ENCODE results near the gene CAB39L. TPM values are rescaled to one million over a fixed set of nuclear protein-coding genes. Genes with fewer than 3 reads are reported as not detected.

The CAB39L gene
- total and polyA plus RNA-seq, 4 donors, result 31.8 to 44.1 (median 36.5) TPM

DNA sequence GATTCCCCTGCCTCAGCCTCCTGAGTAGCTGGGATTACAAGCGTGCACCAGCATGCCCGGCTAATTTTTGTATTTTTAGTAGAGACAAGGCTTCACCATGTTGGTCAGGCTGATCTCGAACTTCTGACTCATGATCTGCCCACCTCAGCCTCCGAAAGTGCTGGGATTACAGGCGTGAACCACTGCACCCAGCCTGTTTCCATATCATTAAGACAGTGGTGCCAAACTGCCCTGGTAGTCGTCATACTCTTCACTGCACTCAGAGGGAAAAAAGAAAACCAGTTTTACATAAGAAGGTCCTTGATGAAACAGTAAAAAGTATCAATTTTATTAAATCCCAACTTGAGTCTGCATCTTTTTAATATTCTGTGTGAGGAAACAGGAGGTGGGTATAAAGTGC, 181.2 kb downstream of the CAB39L start:
- Histone ChIP-seq H3K27ac (ENCODE audit: low read depth, low read length) (no peak overlapping the region), H3K4me1 (ENCODE audit: control insufficient read depth, insufficient read depth, low read length) (no peaks in the 10 kb centered on the region), H3K27me3 (ENCODE audit: control insufficient read depth, insufficient read depth, low read length) (no peaks in the 10 kb centered on the region), H3K9me3 (ENCODE audit: control insufficient read depth, insufficient read depth, low read length) (peaks cover 1% of the 10 kb centered on the region), H3K36me3 (ENCODE audit: control insufficient read depth, insufficient read depth, low read length) (peaks cover 8% of the 10 kb centered on the region), H3K4me3 (ENCODE audit: low read depth, low read length) (no peak overlapping the region)
- no peak for DNase-seq (ENCODE audit: low read depth in 4 of 6, low spot score in 6 of 6)
- 100% methylated on average over 3 of the region's 6 CpGs for WGBS (ENCODE audit: insufficient coverage)

DNA sequence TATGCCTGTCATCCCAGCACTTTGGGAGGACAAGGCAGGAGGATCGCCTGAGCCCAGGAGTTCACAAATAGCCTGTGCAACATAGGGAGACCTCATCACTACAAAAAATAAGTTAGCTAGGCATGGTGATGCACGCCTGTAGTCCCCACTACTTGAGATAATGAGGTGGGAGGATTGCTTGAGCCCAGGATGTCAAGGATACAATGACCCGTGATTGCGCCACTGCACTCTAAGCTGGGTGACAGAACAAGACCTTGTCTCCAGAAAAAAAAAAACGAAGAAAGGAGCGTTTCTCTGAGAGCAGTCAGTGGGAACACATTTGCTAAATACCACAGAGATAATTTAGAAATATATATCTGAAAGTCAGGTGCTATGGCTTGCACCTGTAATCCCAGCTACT, 184.3 kb downstream of the CAB39L start:
- DNase-seq (ENCODE audit: low read depth in 4 of 6, low spot score in 6 of 6), result no peak
- no peaks in the 10 kb centered on the region for H3K9me3 ChIP-seq (ENCODE audit: control insufficient read depth, insufficient read depth, low read length)
- H3K27me3 ChIP-seq (ENCODE audit: control insufficient read depth, insufficient read depth, low read length), result no peaks in the 10 kb centered on the region
- no peaks in the 10 kb centered on the region for H3K4me1 ChIP-seq (ENCODE audit: control insufficient read depth, insufficient read depth, low read length)
- 93% methylated on average over 2 of the region's 6 CpGs for WGBS (ENCODE audit: insufficient coverage)
- H3K4me3 ChIP-seq (ENCODE audit: low read depth, low read length), result no peak overlapping the region
- no peak overlapping the region for H3K27ac ChIP-seq (ENCODE audit: low read depth, low read length)
- peaks cover 12% of the 10 kb centered on the region for H3K36me3 ChIP-seq (ENCODE audit: control insufficient read depth, insufficient read depth, low read length)

Other genes with a start within 250 kb of the CAB39L start
- not detected for gene MLNR, start 223.7 kb downstream of the CAB39L start, total RNA-seq
- gene MLNR, start 223.7 kb downstream of the CAB39L start, polyA plus RNA-seq (ENCODE audit: insufficient read length in 2 of 2), result under 1 TPM in 1 of 2 donors, not detected in 1; 0.21 TPM
- gene CDADC1, start 196.1 kb downstream of the CAB39L start, total RNA-seq, result 10 to 100 TPM; 11.1 to 13.8 TPM
- 10 to 100 TPM; 15.8 to 20.1 TPM for gene CDADC1, start 196.1 kb downstream of the CAB39L start, polyA plus RNA-seq (ENCODE audit: insufficient read length in 2 of 2)
- gene SETDB2, start 210 bp upstream of the CAB39L start, total RNA-seq, result 10 to 100 TPM; 17.6 to 22.0 TPM
- 10 to 100 TPM; 11.9 to 13.8 TPM for gene SETDB2, start 210 bp upstream of the CAB39L start, polyA plus RNA-seq (ENCODE audit: insufficient read length in 2 of 2)
- gene PHF11, start 51.9 kb upstream of the CAB39L start, total RNA-seq, result 10 to 100 TPM; 20.5 to 26.2 TPM
- gene PHF11, start 51.9 kb upstream of the CAB39L start, polyA plus RNA-seq (ENCODE audit: insufficient read length in 2 of 2), result 10 to 100 TPM; 29.7 to 34.0 TPM
- 10 to 100 TPM; 24.0 to 29.1 TPM for gene RCBTB1, start 141.5 kb upstream of the CAB39L start, total RNA-seq
- 10 to 100 TPM; 39.7 to 47.6 TPM for gene RCBTB1, start 141.5 kb upstream of the CAB39L start, polyA plus RNA-seq (ENCODE audit: insufficient read length in 2 of 2)
- under 1 TPM; 0.44 to 0.79 TPM for gene ARL11, start 184.4 kb upstream of the CAB39L start, total RNA-seq
- under 1 TPM; 0.24 to 0.32 TPM for gene ARL11, start 184.4 kb upstream of the CAB39L start, polyA plus RNA-seq (ENCODE audit: insufficient read length in 2 of 2)
- 10 to 100 TPM; 38.3 to 44.6 TPM for gene EBPL, start 247.4 kb upstream of the CAB39L start, total RNA-seq
- 10 to 100 TPM; 42.1 to 44.4 TPM for gene EBPL, start 247.4 kb upstream of the CAB39L start, polyA plus RNA-seq (ENCODE audit: insufficient read length in 2 of 2)